ENCODE results near the gene ATP8A1.
"Not testable (repeated sequence)": the region's sequence is repeated elsewhere in the genome, so short reads cannot be mapped to it uniquely, and the experiment has no call there.

The ATP8A1 gene

GRCh38 chr4:42656944-42657792, at the start of gene ATP8A1:
ATP8A1 (minus strand) TSS chr4:42657105; CDS start chr4:42656873, 232 bp downstream.
- DNase-seq (ENCODE audit: low read depth), result peak; percentile 73

DNA sequence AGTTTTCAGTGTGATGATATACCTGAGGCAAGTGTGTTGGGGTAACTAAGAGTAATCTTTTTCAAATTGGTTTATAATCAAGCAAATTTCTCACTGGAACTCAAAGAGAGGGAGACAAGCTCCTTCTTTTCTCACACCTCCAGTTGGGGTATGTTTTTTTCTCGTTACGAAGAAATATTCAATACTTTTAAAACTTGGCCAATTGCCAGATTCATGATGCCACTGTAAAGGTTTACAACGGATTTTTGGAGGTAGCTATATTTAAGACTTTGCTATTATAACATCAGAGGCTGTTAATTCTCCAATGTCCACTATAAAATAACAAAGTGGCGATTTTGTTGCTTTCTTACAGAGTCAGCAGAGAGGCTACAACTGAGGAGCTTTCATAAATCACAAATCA, 49.2 kb upstream of the ATP8A1 start:
- DNase-seq (ENCODE audit: low read depth), result no peak

DNA sequence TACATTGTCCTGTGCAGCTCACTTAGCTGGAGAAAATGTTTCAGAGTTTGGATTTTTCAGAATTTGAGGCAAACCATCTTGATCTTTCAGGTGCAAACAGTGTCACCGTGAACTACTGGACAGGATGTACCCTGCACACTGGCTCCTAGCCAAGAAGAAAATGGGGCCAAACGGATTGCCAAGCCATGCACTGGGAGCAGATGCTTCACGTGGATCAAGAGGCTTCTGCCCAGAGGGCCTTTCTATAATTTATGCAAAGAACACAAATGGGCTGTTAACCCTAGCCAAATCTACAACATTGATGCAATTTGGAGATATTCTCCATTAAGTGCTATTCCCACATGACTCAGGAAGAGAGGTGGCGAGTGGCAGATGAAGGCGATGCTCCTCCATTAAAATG, 46.9 kb upstream of the ATP8A1 start:
- DNase-seq (ENCODE audit: low read depth), result no peak

GRCh38 chr4:42702895-42703294, 46.0 kb upstream of the ATP8A1 start:
- no peak for DNase-seq (ENCODE audit: low read depth)

DNA sequence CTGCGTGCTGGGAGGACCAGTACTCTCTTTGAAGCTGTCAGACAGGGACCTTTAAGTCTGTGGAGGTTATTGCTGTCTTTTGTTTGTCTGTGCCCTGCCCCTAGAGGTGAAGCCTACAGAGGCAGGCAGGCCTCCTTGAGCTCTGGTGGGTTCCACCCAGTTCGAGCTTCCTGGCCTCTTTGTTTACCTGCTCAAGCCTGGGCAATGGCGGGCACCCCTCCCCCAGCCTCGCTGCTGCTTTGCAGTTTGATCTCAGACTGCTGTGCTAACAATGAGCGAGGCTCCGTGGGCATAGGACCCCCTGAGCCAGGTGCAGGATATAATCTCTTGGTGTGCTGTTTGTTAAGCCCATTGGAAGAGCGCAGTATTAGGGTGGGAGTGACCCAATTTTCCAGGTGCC, 44.9 kb upstream of the ATP8A1 start:
- DNase-seq (ENCODE audit: low read depth), result not testable (repeated sequence)

GRCh38 chr4:42690537-42690936, 33.6 kb upstream of the ATP8A1 start:
- DNase-seq (ENCODE audit: low read depth), result no peak

GRCh38 chr4:42683393-42683792, 26.5 kb upstream of the ATP8A1 start:
- no peak for DNase-seq (ENCODE audit: low read depth)

- DNase-seq (ENCODE audit: low read depth), result no peak
These were observed 21.6 kb upstream of the ATP8A1 start for GRCh38 chr4:42678512-42678911.

DNA sequence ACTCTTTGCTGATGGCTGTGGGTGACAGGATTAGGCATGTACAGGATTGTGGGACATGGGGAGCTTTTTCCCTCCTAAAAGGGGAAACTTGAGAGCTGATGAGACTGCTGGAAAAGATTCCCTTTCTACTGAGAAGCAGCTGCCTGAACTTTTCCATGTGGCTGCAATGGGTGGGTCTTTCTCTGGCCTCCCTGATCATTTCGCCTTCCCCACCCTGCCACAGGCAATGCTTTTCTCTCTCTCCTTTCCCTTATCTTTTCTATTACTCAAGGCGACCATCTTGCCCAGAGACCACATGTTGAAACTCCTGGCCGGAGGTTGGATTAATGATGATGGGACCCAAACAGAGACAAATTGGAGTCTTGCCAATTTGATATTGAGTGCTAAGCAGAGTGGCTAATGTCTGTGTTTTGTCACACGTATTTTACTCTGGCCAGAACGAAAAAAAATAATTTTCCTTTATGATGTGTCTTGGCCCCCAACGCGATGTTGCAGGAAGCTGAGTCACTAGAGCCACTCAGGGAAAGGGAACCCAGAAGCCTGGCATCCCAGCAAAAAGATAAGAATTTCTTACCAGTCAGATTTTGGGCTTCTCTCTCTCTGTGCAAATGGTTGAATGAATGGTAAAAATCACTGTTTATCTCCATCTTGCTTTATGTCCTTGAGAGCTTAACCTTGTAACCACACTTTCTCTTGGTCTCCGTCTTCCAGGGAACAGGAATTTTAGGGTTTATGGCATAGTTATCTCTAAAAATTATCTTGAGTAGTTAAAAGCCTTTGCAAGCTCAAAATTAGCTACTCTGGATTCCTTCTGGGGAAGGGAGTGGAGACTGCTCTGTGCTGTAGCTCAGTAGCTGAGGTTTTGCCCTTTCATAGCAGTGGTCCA, 19.4 kb upstream of the ATP8A1 start:
- no peak for DNase-seq (ENCODE audit: low read depth)

GRCh38 chr4:42673082-42673425, 16.1 kb upstream of the ATP8A1 start:
- DNase-seq (ENCODE audit: low read depth), result peak; percentile 9

DNA sequence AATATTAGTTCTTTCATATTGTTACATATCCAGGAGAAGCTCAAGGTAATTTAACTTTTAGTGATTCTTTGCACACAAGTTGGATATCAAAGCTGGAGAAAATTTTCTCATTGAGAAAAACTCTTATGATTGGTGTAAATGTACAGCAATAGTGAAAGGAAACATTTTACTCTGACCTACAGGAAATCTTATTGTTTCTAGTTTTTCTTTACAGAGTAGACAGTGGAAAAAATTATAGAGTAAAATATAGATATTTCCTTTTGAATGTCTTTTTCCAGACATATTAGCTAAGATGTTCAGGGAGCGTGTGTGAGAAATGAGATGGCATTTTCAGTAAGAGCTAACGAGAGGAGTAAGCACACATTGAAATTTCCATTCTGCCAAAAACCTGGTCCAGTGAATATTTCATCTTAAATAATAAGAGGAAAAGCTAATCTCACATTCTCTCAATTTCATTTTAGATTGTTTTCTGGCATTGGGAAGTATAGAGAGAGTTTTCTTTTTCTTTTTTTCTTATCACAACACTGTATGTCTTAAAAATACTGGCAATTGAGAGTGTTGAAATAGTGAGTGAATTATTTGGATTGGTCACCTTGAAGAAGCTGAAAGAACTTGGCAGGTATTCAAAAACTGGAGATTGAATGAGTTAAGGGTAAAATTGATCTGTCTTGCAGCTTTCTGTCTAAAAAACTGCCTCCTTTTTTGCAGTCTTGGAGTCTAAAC, 15.6 kb upstream of the ATP8A1 start:
- DNase-seq (ENCODE audit: low read depth), result no peak

DNA sequence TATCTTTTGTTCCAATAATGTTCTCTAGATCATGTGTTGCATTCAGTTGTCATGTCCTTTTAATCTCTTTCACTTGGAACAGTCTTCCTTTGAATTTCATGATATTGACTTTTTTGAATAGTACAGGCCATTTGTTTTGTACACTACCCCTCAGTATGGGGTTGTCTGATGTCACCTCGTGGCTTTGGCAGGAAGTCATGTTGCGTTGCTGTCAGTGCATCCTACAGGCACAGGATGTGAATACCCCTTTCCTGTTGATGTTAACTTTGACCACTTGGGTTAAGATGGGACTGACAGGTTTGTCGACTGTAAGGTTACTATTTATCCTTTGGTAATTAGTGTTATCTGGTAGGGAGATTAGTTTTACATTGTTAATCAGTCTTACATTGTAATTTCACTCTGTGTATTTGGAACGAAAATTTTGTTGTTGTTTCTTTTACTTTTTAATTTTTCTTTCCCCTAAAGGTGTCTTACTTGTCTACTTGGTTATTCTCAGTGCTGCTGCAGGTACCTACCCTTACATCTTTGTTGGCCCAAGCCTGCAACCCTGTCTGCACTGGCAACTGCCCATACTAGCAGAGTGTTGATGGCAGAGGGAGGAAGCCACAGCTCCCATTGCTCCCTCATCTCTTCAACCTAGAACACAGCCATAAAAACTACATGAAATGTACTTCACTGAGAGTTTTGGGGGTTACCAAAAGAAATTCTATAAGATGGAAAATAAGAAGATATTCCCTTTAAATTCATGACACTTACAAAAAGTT, 14.7 kb upstream of the ATP8A1 start:
- DNase-seq (ENCODE audit: low read depth), result no peak

GRCh38 chr4:42658261-42658660, 1.4 kb upstream of the ATP8A1 start:
- no peak for DNase-seq (ENCODE audit: low read depth)

GRCh38 chr4:42656679-42656943, 294 bp downstream of the ATP8A1 start:
- DNase-seq (ENCODE audit: low read depth), result no peak

DNA sequence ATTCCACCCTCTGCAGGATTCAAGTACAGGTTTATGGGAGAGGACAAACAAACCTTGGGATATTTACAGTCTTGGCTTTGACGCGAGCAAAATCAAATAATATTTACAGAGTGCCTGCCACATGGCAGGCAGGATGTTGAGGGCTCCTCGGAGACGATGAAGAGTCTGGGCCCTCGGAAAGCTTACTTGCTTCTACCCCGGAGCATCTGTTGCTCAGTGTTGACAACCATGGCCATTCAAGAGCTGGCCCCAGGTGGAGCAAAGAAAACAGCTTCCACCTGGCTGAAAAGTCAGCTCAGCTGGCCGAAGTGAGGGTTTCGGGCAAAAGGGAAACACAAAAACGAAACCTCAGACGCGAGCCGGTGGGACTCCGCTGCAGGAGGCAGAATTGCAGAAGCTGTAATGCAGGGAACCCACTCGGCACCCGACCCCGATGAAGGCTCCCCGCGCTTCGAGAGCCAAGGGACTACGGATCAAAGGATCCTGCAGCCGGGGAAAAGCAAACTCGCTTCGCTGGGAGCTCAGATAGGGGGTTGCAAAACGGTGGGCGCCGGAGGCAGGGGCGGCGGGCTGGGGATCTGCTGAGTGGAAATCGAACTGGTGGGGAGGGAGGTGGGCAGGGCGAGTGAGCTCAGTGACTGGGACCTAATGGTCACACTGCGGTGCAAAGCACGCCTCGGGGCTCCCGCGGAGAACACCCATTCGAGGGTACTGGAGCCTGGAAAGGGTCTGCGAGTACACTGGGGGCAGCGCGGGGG, 805 bp downstream of the ATP8A1 start:
- DNase-seq (ENCODE audit: low read depth), result no peak

DNA sequence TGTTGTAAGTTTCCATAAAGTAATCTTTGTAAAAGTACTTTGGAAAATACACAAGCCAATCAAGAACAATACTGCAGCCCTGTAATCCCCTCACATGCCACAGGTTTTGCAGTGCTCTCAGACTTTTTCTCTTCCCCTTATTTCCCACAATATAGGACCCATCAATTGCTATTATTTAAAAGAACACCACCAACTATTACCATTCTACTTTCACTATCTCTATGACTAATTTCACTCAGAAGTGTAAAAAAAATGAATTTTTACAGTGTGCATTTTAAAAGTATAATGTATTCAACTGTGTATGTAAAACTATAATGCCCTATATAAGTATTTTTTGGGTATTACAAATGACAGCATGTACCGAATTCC, 1.7 kb downstream of the ATP8A1 start:
- no peak for DNase-seq (ENCODE audit: low read depth)

GRCh38 chr4:42654631-42655268, 2.2 kb downstream of the ATP8A1 start:
- DNase-seq (ENCODE audit: low read depth), result peak; percentile 77

DNA sequence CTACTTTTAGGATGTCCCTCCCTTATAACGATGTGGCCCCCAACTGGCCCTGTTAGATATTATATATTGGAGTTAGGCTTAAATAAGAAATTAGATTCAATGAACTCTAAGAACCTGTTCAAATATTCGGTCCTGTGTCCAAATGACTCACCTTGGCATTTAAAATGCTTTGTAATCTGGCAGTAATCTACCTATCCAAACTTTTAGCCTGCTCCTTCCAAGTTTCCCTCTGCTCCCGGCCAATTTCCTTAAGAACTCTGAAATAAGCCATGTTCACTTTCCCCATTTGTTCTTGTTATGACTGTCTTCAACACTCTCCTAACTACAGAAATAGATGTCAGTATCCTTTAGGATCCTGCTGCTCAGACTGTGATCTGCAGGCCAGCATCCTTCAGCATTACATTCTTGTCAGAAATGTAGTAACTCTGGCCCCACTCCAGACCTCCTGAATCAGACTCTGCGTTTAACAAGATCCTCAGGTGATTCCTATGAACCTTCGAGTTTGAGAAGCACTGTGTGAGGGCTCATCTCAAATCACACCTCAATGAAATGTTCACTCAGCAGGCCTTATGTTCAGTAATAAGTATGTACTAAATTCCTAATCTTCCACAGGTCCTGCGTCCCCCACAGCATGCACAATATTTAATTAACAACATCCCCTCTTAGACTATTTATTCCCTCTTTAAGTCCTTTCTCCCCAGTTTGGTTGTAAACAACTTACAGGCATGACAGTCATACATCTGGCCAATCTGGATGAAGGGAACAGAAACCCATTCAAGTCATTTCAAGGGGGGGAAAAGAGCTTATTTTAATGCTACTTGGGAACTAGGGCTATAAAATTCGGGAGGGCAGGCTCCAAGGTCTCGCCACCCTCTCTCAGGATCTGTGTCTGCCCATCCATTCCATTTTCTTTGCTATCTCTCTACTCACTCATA, 3.0 kb downstream of the ATP8A1 start:
- no peak for DNase-seq (ENCODE audit: low read depth)

DNA sequence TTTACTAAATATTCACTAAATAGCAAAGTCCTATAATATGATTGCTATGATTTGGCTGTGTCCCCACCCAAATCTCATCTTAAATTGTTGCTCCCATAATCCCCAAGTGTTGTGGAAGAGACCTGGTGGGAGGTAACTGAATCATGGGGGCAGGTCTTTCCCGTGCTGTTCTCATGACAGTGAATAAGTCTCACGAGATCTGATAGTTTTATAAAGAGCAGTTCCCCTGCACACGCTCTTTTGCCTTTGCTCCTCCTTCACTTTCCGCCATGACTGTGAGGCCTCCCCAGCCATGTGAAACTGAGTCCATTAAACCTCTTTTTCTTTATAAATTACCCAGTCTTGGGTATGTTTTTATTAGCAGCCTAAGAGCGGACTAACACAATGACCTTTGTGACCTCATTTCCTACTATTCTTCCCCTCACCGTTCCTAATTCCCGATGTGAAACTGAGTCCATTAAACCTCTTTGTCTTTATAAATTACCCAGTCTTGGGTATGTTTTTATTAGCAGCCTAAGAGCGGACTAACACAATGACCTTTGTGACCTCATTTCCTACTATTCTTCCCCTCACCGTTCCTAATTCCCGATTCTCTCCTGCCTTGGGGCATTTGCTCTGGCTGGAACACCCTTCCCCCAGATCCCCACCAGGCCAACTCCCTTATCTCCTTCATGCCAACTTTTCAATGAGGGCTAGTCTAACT, 4.2 kb downstream of the ATP8A1 start:
- not testable (repeated sequence) for DNase-seq (ENCODE audit: low read depth)
